HEK293 (cell line): ENCODE results near the gene SAMD8.

Source experiments
- CTCF ChIA-PET: fragments of 350-600 bp; formaldehyde crosslinking; extraction: SDS; loops from one replicate; lab custom pipeline; 2021; ENCODE audit warnings: antibody characterized with exemption; lab: Yijun Ruan, JAX
- POLR2A ChIA-PET: fragments of 300-600 bp; formaldehyde crosslinking; extraction: SDS; loops from one replicate; lab custom pipeline; 2020; ENCODE audit warnings: antibody characterized with exemption, inconsistent platforms; lab: Yijun Ruan, JAX
- H3K27ac ChIP-seq: fragments of 200-500 bp; sonication (Bioruptor generic); 2 replicates; pipeline ENCODE4 v1.5.1; 2014; ENCODE audit warnings: low read depth, low read length, control low read depth, inconsistent platforms; ENCODE audit errors: extremely low read depth
- H3K36me3 ChIP-seq, 2 experiments: fragments of 200-500 bp in 1 of 2; sonication (Bioruptor generic) in 1 of 2; 1 replicate in 1 of 2; 2 replicates in 1 of 2; pipeline ENCODE4 v1.5.1; 2014 to 2017; ENCODE audit warnings: inconsistent platforms in 2 of 2, low read length in 2 of 2; ENCODE audit not compliant: control insufficient read depth in 2 of 2, insufficient read depth in 1 of 2
- H3K4me1 ChIP-seq: fragments of 200-500 bp; sonication (Bioruptor generic); 2 replicates; pipeline ENCODE4 v1.5.1; 2014; ENCODE audit warnings: mild to moderate bottlenecking, low read length, inconsistent platforms; ENCODE audit not compliant: control insufficient read depth, insufficient read depth
- H3K4me3 ChIP-seq: 2 replicates; pipeline ENCODE4 v1.5.1; 2011; ENCODE audit warnings: low read depth, mild to moderate bottlenecking, control low read depth, low read length, moderate library complexity
- H3K9me3 ChIP-seq: fragments of 200-500 bp; sonication (Bioruptor generic); 2 replicates; pipeline ENCODE4 v1.5.1; 2014; ENCODE audit warnings: low read depth, low read length, inconsistent platforms; ENCODE audit not compliant: control insufficient read depth, insufficient read depth
- GFI1B ChIP-seq: fragments of 450-650 bp; formaldehyde crosslinking; IDR thresholded peaks from 2 replicates; pipeline ENCODE4 v1.5.1; 2016; ENCODE audit warnings: missing biosample characterization, missing genetic modification characterization
- HOXA7 ChIP-seq: sonication (generic); formaldehyde crosslinking; IDR thresholded peaks from 2 replicates; pipeline ENCODE4 v1.8.1; 2022; ENCODE audit warnings: missing genetic modification reagents, borderline replicate concordance
- OSR2 ChIP-seq: fragments of 450-650 bp; formaldehyde crosslinking; IDR thresholded peaks from 2 replicates; pipeline ENCODE4 v1.5.1; 2016; ENCODE audit warnings: missing biosample characterization, missing genetic modification characterization
- PRDM10 ChIP-seq: fragments of 450-650 bp; formaldehyde crosslinking; IDR thresholded peaks from 2 replicates; pipeline ENCODE4 v1.5.1; 2016; ENCODE audit warnings: missing biosample characterization, missing genetic modification characterization
- SCRT1 ChIP-seq: fragments of 450-650 bp; formaldehyde crosslinking; IDR thresholded peaks from 2 replicates; pipeline ENCODE4 v1.5.1; 2016; ENCODE audit warnings: missing biosample characterization, missing genetic modification characterization, borderline replicate concordance
- SCRT2 ChIP-seq: fragments of 450-650 bp; formaldehyde crosslinking; IDR thresholded peaks from 2 replicates; pipeline ENCODE4 v1.5.1; 2016; ENCODE audit warnings: missing biosample characterization, missing genetic modification characterization
- SP2 ChIP-seq: fragments of 450-650 bp; formaldehyde crosslinking; IDR thresholded peaks from 2 replicates; pipeline ENCODE4 v1.5.1; 2016; ENCODE audit warnings: missing biosample characterization, missing genetic modification characterization
- ZFP3 ChIP-seq: fragments of 450-650 bp; formaldehyde crosslinking; IDR thresholded peaks from 2 replicates; pipeline ENCODE4 v1.5.1; 2016; ENCODE audit warnings: low read depth, missing biosample characterization, missing genetic modification characterization
- ZNF138 ChIP-seq: fragments of 450-650 bp; formaldehyde crosslinking; IDR thresholded peaks from 2 replicates; pipeline ENCODE4 v1.5.1; 2016; ENCODE audit warnings: missing biosample characterization, missing genetic modification characterization, borderline replicate concordance
- ZNF202 ChIP-seq: fragments of 450-650 bp; formaldehyde crosslinking; IDR thresholded peaks from 2 replicates; pipeline ENCODE4 v1.5.1; 2016; ENCODE audit warnings: missing biosample characterization, missing genetic modification characterization, borderline replicate concordance
- ZNF248 ChIP-seq: fragments of 450-650 bp; formaldehyde crosslinking; IDR thresholded peaks from 2 replicates; pipeline ENCODE4 v1.5.1; 2017; ENCODE audit warnings: missing biosample characterization, missing genetic modification characterization
- ZNF529 ChIP-seq: fragments of 450-650 bp; formaldehyde crosslinking; IDR thresholded peaks from 2 replicates; pipeline ENCODE4 v1.5.1; 2017; ENCODE audit warnings: missing genetic modification characterization, missing biosample characterization; ENCODE audit not compliant: insufficient replicate concordance
- ZNF548 ChIP-seq: fragments of 450-650 bp; formaldehyde crosslinking; IDR thresholded peaks from 2 replicates; pipeline ENCODE4 v1.5.1; 2016; ENCODE audit warnings: missing biosample characterization, missing genetic modification characterization
- ZNF549 ChIP-seq: fragments of 450-650 bp; IDR thresholded peaks from 2 replicates; pipeline ENCODE4 v1.5.1; 2018; ENCODE audit warnings: missing biosample characterization, missing genetic modification characterization, mild to moderate bottlenecking, inconsistent platforms, moderate library complexity
- ZNF600 ChIP-seq: fragments of 450-650 bp; formaldehyde crosslinking; IDR thresholded peaks from 2 replicates; pipeline ENCODE4 v1.5.1; 2016; ENCODE audit warnings: missing biosample characterization, missing genetic modification characterization
- ZNF623 ChIP-seq: fragments of 450-650 bp; formaldehyde crosslinking; IDR thresholded peaks from 2 replicates; pipeline ENCODE4 v1.5.1; 2016; ENCODE audit warnings: missing biosample characterization, missing genetic modification characterization
- ZNF785 ChIP-seq: fragments of 450-650 bp; formaldehyde crosslinking; IDR thresholded peaks from 2 replicates; pipeline ENCODE4 v1.5.1; 2016; ENCODE audit warnings: missing biosample characterization, missing genetic modification characterization
- ZNF791 ChIP-seq: fragments of 450-650 bp; formaldehyde crosslinking; IDR thresholded peaks from 2 replicates; pipeline ENCODE4 v1.5.1; 2016; ENCODE audit warnings: missing biosample characterization, missing genetic modification characterization
- TF ChIP-seq, protein P1 (sequence below): fragments of 450-650 bp; formaldehyde crosslinking; IDR thresholded peaks from 2 replicates; pipeline ENCODE4 v1.5.1; 2016; ENCODE audit warnings: missing biosample characterization, missing genetic modification characterization

The SAMD8 gene

GRCh38 chr10:75080554-75080953, 30.9 kb upstream of the SAMD8 start:
- H3K4me1 ChIP-seq: no peaks in the 10 kb centered on the region
- no peak overlapping the region for H3K4me3 ChIP-seq
- H3K9me3 ChIP-seq: no peaks in the 10 kb centered on the region
- H3K27ac ChIP-seq: no peak overlapping the region
- CTCF ChIA-PET: interaction anchor here (0.9 kb wide), 1 partner anchor 18 kb away, joined by 4 read pairs; no protein-coding TSS in a partner anchor
- H3K36me3 ChIP-seq: no peaks in the 10 kb centered on the region
- POLR2A ChIA-PET: no interaction called here
- TF ChIP-seq SCRT1 (tag by site-specific recombination) (peak; percentile 94), ZNF791 (tag by site-specific recombination) (no peak), SCRT2 (tag by site-specific recombination) (peak; percentile 93)
- TF ChIP-seq, all 188 proteins: peak for 2

DNA sequence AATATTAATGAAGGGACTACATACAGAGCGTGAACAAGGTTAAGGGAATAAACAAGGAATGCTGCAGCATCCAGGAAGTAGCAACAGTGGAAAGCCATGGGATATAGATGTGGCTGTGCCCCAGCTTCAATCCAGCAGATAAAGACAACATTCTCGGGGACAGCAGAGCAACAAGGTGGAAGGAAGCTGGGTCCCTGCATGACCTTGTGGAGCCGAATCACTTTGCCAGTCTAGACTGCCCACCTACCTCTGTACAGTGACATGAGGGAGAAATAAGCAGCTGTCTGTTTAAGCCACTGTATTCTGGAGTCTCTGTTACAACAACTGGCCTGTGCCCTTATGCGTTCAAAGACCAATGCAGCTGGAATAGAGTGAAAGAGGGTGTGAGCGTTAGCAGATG, 30.1 kb upstream of the SAMD8 start:
- TF ChIP-seq ZNF623 (tag by site-specific recombination) (no peak), ZNF548 (tag by site-specific recombination) (no peak), ZNF549 (no peak), ZNF202 (tag by site-specific recombination) (no peak), OSR2 (tag by site-specific recombination) (no peak), ZNF529 (tag by site-specific recombination) (no peak), PRDM10 (tag by site-specific recombination) (no peak), GFI1B (no peak), HOXA7 (CRISPR knock-in tag) (no peak), ZNF138 (tag by site-specific recombination) (no peak), ZNF248 (no peak), ZNF785 (tag by site-specific recombination) (no peak), SP2 (tag by site-specific recombination) (no peak), ZFP3 (tag by site-specific recombination) (no peak), ZNF600 (no peak)
- TF ChIP-seq, protein P1, sequence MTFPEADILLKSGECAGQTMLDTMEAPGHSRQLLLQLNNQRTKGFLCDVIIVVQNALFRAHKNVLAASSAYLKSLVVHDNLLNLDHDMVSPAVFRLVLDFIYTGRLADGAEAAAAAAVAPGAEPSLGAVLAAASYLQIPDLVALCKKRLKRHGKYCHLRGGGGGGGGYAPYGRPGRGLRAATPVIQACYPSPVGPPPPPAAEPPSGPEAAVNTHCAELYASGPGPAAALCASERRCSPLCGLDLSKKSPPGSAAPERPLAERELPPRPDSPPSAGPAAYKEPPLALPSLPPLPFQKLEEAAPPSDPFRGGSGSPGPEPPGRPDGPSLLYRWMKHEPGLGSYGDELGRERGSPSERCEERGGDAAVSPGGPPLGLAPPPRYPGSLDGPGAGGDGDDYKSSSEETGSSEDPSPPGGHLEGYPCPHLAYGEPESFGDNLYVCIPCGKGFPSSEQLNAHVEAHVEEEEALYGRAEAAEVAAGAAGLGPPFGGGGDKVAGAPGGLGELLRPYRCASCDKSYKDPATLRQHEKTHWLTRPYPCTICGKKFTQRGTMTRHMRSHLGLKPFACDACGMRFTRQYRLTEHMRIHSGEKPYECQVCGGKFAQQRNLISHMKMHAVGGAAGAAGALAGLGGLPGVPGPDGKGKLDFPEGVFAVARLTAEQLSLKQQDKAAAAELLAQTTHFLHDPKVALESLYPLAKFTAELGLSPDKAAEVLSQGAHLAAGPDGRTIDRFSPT (tag by site-specific recombination): no peak
- H3K9me3 ChIP-seq: no peaks in the 10 kb centered on the region
- CTCF ChIA-PET: interaction anchor here (0.6 kb wide), 1 partner anchor 19 kb away, joined by 3 read pairs; no protein-coding TSS in a partner anchor
- no peak overlapping the region for H3K4me3 ChIP-seq
- H3K4me1 ChIP-seq: no peaks in the 10 kb centered on the region
- no peak overlapping the region for H3K27ac ChIP-seq
- POLR2A ChIA-PET: no interaction called here
- no peaks in the 10 kb centered on the region for H3K36me3 ChIP-seq
